Activated T-cell treated with anti-CD3 and anti-CD28 coated beads for 1 hour (primary cell): ENCODE measurements around the gene TIGD2.

Experiments used
- DNase-seq: peaks from one replicate; pipeline ENCODE4 v3.0.0-alpha.2; 2020; ENCODE audit warnings: low read depth

TIGD2 gene

GRCh38 chr4:89110986-89111832 is at the start of gene TIGD2:
TSS of gene TIGD2 (plus strand) at chr4:89111533. CDS start at chr4:89112975, 1,442 bp downstream.
- peak; percentile 83 for DNase-seq

DNA sequence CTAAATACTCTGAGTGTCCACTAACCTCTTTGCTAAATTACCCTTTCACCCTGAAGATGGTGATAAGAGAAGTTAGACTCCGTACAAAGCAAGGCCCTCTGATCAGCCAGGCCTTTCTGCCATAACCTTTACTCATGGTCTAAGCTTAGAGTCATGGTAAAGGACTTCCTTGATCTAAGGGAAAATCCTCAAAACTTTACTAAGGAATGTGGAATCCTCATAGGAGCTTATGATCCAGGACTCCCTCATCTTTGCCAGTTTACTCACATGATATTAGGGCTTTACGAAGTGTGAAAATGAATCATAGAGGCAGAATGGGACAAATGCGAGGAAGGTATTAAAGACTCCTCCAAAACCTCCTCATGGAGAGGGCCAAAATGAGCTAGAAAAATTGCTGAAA is 46.5 kb upstream of the TIGD2 start:
- no peak for DNase-seq

DNA sequence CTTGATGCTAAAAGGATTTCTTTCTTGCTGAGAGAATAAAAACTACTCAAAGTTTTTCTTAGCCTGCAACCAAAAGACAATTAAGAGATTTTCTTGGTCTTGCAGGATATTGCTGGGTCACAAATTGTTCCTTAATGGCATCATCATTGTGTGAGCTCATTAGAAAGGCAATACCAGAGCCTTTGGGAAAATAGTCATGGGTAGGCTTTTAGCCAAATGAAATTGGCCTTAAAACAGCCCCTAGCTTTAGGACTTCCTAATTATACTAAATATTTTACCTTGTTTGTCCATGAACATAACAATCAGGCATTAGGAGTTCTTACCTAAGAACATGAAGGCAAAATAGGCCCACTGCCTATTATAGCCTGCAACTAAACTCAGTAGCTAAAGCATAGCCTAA is 43.9 kb upstream of the TIGD2 start:
- no peak for DNase-seq

DNA sequence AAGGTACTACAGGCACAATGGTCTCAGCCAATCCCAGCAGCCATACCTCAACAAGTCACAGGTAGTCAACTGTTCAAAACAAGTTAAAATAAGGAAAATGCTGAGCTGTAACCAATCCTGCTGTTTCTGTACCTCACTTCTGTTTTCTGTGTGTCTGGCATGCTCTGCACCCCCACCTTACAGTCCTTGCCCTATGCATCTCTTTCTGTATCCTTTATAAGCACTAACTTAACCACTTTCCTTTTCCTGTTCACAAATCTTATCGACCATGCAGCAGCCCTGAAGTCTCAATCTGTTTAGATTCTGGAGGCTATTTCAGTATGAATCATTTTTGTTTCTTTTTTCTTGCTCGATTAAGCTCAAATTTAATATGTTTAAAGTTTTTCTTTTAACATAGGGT is 41.9 kb upstream of the TIGD2 start:
- DNase-seq: no peak

GRCh38 chr4:89070041-89070440 is 41.3 kb upstream of the TIGD2 start:
- no peak for DNase-seq

- DNase-seq: no peak
These were observed 40.0 kb upstream of the TIGD2 start for GRCh38 chr4:89071311-89071710.

DNA sequence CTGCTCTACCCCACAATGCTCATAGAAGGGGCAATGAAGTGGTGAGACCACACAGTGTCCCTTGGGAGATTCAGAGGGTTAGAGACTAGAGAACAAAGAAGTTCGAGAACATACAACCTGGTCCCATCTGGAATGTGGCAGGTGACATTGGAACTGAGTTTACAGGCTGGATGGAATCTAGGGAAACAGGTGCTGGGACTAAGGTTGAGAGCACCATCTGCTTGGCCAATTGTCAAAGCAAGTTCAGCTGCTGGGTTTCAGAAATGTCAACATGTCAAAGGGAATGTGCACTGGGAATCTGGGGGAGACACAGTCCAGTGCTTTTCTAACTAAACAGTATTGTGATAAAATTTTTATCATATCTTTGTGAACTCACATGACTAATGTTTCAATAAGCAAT is 38.4 kb upstream of the TIGD2 start:
- no peak for DNase-seq

DNA sequence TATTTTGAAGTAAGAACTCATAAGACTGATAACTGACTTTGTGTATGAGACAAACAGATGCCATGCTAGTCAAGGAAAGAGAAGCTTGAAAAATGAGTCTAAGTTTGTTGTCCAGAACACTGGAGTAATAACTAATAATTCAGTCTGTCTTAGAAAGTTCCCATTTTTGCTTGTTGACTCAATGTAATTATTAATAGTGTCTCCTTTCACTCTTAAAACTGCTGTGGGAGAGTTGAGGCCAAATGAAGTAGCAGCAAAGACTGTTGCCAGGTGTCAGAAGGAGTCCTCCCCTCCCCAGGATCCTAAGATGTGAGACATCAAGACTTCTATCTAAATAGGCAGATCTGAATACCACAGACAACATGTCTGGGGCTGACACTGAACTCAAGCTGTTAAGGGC is 33.6 kb upstream of the TIGD2 start:
- no peak for DNase-seq

- no peak for DNase-seq
These were observed 33.0 kb upstream of the TIGD2 start for GRCh38 chr4:89078300-89078699.

- DNase-seq: no peak
These were observed 12.3 kb upstream of the TIGD2 start for GRCh38 chr4:89099034-89099433.

GRCh38 chr4:89099471-89099870 is 11.9 kb upstream of the TIGD2 start:
- no peak for DNase-seq

GRCh38 chr4:89100853-89101252 is 10.5 kb upstream of the TIGD2 start:
- DNase-seq: no peak

- DNase-seq: no peak
These were observed 9.8 kb upstream of the TIGD2 start for GRCh38 chr4:89101256-89102161.

DNA sequence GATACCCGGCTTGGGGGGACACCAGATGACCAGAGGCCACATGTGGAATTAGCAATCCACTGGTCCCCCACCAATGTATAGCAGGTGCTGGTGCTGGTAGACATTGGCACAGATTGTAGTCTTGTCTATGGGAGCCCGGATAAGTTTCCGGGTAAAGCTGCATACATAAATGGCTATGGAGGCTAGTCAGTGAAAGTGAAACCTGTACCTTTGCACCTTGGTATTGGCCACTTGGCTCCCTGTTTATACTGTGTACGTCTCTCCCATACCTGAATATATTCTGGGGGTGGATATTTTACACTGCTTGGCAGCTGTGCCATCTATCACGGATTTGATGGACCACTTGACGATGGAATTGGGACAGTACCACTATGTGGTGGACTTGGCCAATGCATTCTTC is 5.6 kb upstream of the TIGD2 start:
- no peak for DNase-seq

- DNase-seq: no peak
These were observed 3.2 kb upstream of the TIGD2 start for GRCh38 chr4:89108091-89108490.

DNA sequence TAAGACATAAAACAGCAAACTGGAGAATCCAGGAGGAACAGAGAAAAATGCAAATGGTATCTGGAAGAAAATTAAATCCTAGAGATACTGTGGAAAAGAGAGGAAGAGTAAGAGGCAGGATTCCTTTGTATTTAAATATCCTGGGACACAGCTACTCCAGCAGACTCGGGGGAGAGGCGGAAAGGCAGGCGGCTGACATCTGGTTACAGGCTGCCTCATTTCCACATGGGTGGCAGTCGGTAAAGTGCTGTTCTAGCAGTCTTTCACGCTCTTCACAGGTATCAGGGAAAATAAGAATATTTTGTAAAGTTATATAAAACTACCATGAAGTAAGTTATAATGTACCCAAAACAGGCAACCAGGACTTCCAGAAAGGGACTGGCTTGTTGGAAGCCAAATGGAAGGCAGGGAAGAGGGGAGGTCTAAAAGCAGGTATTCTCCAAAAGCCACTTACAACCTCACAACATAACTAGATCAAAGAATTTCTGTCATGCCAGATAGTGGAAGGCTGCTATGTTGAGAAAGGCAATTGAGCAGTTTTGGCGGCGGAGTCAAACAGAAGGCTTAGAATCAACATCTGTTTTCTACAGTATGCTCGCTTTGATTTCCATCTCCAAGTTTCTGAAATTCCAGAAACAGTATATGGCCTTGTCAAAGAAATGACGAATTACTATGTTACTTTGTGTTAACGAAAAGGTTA is 1.3 kb upstream of the TIGD2 start:
- DNase-seq: no peak

GRCh38 chr4:89110541-89110985 is 770 bp upstream of the TIGD2 start:
- DNase-seq: no peak

GRCh38 chr4:89111833-89112563 is 665 bp downstream of the TIGD2 start:
- DNase-seq: no peak

GRCh38 chr4:89113415-89113814 is 2.1 kb downstream of the TIGD2 start:
- no peak for DNase-seq

DNA sequence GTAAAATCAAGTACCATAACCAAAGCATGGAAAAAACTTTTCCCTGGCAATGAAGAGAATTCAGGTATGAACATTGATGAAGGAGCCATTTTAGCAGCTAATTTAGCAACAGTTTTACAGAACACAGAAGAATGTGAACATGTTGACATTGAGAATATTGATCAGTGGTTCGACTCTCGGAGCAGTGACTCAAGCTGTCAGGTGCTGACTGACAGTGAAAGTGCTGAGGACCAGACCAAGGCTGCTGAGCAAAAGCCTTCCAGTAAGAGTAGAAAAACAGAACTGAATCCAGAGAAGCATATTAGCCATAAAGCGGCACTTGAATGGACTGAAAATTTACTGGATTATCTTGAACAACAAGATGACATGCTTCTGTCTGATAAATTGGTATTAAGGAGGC is 2.8 kb downstream of the TIGD2 start:
- DNase-seq: no peak

DNA sequence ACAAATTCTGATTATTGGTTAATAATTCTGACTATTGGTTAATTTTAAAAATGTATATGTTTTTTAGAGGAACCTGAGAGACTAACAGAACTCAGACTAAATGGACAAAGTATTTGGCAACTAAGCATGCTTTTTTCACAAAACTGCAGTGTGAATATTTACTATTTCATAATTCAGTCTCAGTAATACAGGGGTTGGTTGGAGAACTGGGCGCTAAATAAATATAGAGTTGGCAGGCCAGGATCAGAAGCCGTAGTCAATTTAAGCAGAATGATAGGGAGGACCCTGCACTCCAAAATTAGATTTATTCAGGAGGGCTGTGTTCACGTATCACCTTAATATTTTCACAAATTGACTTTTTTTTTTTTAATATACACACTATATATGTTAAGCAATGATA is 5.8 kb downstream of the TIGD2 start:
- DNase-seq: no peak

DNA sequence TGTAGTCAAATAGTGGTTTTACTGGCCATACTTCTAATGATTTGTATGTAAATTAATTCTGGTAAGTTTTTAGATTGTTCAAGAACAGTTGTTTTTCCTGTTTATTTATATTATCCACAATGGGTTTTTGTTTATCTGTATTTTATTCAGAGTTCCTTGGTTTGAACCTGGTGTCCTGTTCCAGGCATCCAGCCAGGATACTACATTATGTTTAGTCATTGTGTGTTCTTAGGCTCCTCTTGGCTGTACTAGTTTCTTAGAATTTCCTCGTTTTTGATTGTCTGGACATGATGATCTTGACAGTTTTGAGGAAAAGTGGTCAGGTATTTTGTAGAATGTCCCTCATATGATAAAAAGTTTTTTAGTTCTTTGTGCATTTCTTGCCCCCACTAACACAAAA is 7.8 kb downstream of the TIGD2 start:
- no peak for DNase-seq
